GM23248 (cell line): ENCODE results near the gene TRMT2A. TPM values are rescaled to one million over a fixed set of nuclear protein-coding genes. Genes with fewer than 3 reads are reported as not detected.

Experiments used
- DNase-seq: peaks from one replicate; pipeline ENCODE4 v3.0.0-alpha.2; 2015
- H2AFZ ChIP-seq: fragments of 200-600 bp; sonication (generic); 2 replicates; pipeline ENCODE4 v1.6.1; 2016; ENCODE audit warnings: antibody characterized with exemption
- H3F3A ChIP-seq: fragments of 200-600 bp; sonication (generic); 2 replicates; pipeline ENCODE4 v1.6.1; 2016; ENCODE audit warnings: mild to moderate bottlenecking, antibody characterized with exemption, mixed run types; ENCODE audit not compliant: insufficient read depth
- H3K27ac ChIP-seq: fragments of 200-600 bp; sonication (generic); 2 replicates; pipeline ENCODE4 v1.5.1; 2016; ENCODE audit warnings: mild to moderate bottlenecking
- H3K27me3 ChIP-seq: fragments of 200-600 bp; sonication (generic); replicated peaks from 2 replicates; pipeline ENCODE4 v1.6.1; 2016; ENCODE audit warnings: mild to moderate bottlenecking; ENCODE audit not compliant: insufficient read depth
- H3K36me3 ChIP-seq: fragments of 200-600 bp; sonication (generic); 2 replicates; pipeline ENCODE4 v1.6.1; 2016; ENCODE audit warnings: low read depth, mild to moderate bottlenecking
- H3K4me1 ChIP-seq: fragments of 200-600 bp; sonication (generic); 2 replicates; pipeline ENCODE4 v1.6.1; 2016; ENCODE audit warnings: mild to moderate bottlenecking; ENCODE audit not compliant: insufficient read depth
- H3K4me2 ChIP-seq: fragments of 200-600 bp; sonication (generic); one replicate; pipeline ENCODE4 v1.6.1; 2016; ENCODE audit warnings: mild to moderate bottlenecking; ENCODE audit not compliant: unreplicated experiment
- H3K4me3 ChIP-seq: fragments of 200-600 bp; sonication (generic); 2 replicates; pipeline ENCODE4 v1.5.1; 2016; ENCODE audit warnings: mild to moderate bottlenecking
- H3K79me2 ChIP-seq: fragments of 200-600 bp; sonication (generic); 2 replicates; pipeline ENCODE4 v1.6.1; 2016; ENCODE audit warnings: mild to moderate bottlenecking; ENCODE audit not compliant: insufficient read depth
- H3K9ac ChIP-seq: fragments of 200-600 bp; sonication (generic); 2 replicates; pipeline ENCODE4 v1.6.1; 2016; ENCODE audit warnings: mild to moderate bottlenecking
- H3K9me2 ChIP-seq: fragments of 200-600 bp; sonication (generic); 2 replicates; pipeline ENCODE4 v1.6.1; 2016; ENCODE audit warnings: mixed run types, mild to moderate bottlenecking, moderate library complexity; ENCODE audit not compliant: insufficient read depth
- H3K9me3 ChIP-seq: fragments of 200-600 bp; sonication (generic); one replicate; pipeline ENCODE4 v1.6.1; 2017; ENCODE audit warnings: low read depth
- H4K20me1 ChIP-seq: fragments of 200-600 bp; sonication (generic); 2 replicates; pipeline ENCODE4 v1.6.0; 2016; ENCODE audit not compliant: insufficient read depth
- EZH2 ChIP-seq: fragments of 200-600 bp; sonication (generic); IDR thresholded peaks from 2 replicates; pipeline ENCODE4 v1.6.1; 2018; ENCODE audit warnings: antibody characterized with exemption, mild to moderate bottlenecking; ENCODE audit not compliant: insufficient read depth, poor library complexity, severe bottlenecking
- EZH2phosphoT487 ChIP-seq: fragments of 200-600 bp; sonication (generic); IDR thresholded peaks from 2 replicates; pipeline ENCODE4 v1.6.1; 2018; ENCODE audit warnings: antibody characterized with exemption, moderate library complexity, mild to moderate bottlenecking, low read depth; ENCODE audit not compliant: insufficient read depth
- WGBS, 2 experiments: methylation state at CpG; one replicate each; pipeline ENCODE4 v1.1.6; 2015 to 2017; ENCODE audit warnings: low lambda C conversion rate in 2 of 2, low coverage in 1 of 2; ENCODE audit errors: missing lambda C conversion rate in 2 of 2; 5-methylcytosine and 5-hydroxymethylcytosine counted together
- in situ Hi-C: fragments of 300-500 bp; cut with MboI; formaldehyde crosslinking; loops from 2 replicates; pipeline ENCODE4 v1.15.0; 2020
- polyA plus RNA-seq: library from polyadenylated mRNA; unstranded; fragments of >200 nt; fragmentation: Nextera tagmentation; extraction: Ambion mirVana; gene quantifications from 2 replicates; pipeline ENCODE4 v1.2.1, GENCODE V29; 2016
- total RNA-seq: library from RNA; depleted of rRNA; stranded (reverse); fragments of >200 nt; shearing (Covaris generic); gene quantifications from 2 replicates; pipeline ENCODE4 v1.2.3, GENCODE V29; 2014

TRMT2A gene
- total and polyA plus RNA-seq, 2 experiments from 2014 or later = 42.2 to 72.0 TPM

DNA sequence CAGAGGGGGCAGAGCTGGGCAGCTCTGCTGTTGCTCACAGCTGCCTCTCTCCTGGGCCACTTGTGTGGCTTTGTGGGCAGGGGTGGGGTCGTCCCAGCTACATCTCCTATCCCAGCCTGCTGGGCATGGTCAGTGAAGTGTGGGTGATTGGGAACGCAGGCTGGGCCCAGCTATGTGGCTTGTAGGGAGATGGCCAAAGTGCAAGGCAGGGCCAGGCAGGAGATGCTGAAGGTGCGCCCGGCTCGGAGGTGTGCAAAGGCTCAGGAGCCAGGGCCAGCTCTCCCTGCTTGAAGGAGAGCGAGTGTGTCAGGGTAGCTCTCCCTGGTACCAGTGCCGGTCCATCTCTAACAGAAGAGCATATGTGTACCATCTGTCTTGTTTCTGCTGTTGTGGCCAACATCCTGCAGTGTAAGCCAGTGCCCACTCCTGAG, 9.5 kb downstream of the TRMT2A start:
- no peaks in the 10 kb centered on the region for H3K9me2 ChIP-seq
- H3F3A ChIP-seq = peaks cover 17% of the 10 kb centered on the region
- no peak overlapping the region for H3K4me2 ChIP-seq
- 80 to 87% methylated on average over 6 to 7 of the region's 7 CpGs for WGBS, 2 experiments
- H3K27ac ChIP-seq = no peak overlapping the region
- no peak overlapping the region for H3K9ac ChIP-seq
- no peak for DNase-seq
- no peak overlapping the region for H3K4me3 ChIP-seq
- in situ Hi-C loops = no loop called here
- no peaks in the 10 kb centered on the region for H3K27me3 ChIP-seq
- H3K9me3 ChIP-seq = no peaks in the 10 kb centered on the region
- H2AFZ ChIP-seq = no peak overlapping the region
- H3K4me1 ChIP-seq = no peaks in the 10 kb centered on the region
- TF ChIP-seq EZH2 = no peak
- TF ChIP-seq EZH2phosphoT487 = no peak
- H4K20me1 ChIP-seq = no peaks in the 10 kb centered on the region
- H3K79me2 ChIP-seq = peaks cover 38% of the 10 kb centered on the region
- H3K36me3 ChIP-seq = peaks cover 18% of the 10 kb centered on the region

DNA sequence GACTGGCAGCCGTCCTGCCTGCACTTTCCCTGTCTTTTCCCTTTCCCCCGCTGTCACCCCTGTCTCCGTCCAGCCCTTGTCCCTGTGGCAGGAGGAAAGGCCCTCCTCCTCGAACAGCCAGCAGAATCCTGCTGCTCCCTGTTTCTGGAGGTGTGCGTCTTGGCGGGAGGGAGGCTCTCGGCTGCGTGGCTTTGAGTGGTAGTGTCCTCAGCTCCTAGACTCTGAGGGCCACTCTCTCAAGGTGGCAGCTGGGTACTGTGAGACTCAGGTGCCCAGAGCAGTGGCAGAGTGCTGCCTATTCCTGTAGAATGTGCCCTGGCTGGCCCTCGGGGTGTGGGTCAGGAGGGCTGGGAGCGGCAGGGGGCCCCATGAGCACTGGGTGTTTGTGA, 10.2 kb downstream of the TRMT2A start:
- Histone ChIP-seq H3K9me2 (no peaks in the 10 kb centered on the region), H3K27ac (no peak overlapping the region), H3K36me3 (peaks cover 18% of the 10 kb centered on the region), H3K4me2 (no peak overlapping the region), H3K4me3 (no peak overlapping the region), H2AFZ (no peak overlapping the region), H3K9ac (no peak overlapping the region), H4K20me1 (no peaks in the 10 kb centered on the region), H3K4me1 (no peaks in the 10 kb centered on the region), H3K27me3 (no peaks in the 10 kb centered on the region), H3K9me3 (no peaks in the 10 kb centered on the region), H3K79me2 (peaks cover 45% of the 10 kb centered on the region), H3F3A (peaks cover 13% of the 10 kb centered on the region)
- no peak for TF ChIP-seq EZH2phosphoT487
- no peak for TF ChIP-seq EZH2
- WGBS, 2 experiments = 89 to 91% methylated on average over 9 to 10 of the region's 10 CpGs
- DNase-seq = no peak
- in situ Hi-C loops = no loop called here

GRCh38 chr22:20106205-20106848, 10.7 kb downstream of the TRMT2A start:
- DNase-seq = no peak
- no peak overlapping the region for H3K27ac ChIP-seq
- H3K9me2 ChIP-seq = no peaks in the 10 kb centered on the region
- no peak overlapping the region for H3K4me2 ChIP-seq
- peaks cover 50% of the 10 kb centered on the region for H3K79me2 ChIP-seq
- peaks cover 18% of the 10 kb centered on the region for H3K36me3 ChIP-seq
- H3F3A ChIP-seq = peaks cover 11% of the 10 kb centered on the region
- H3K27me3 ChIP-seq = no peaks in the 10 kb centered on the region
- no peak overlapping the region for H3K4me3 ChIP-seq
- TF ChIP-seq EZH2 (no peak), EZH2phosphoT487 (no peak)
- no peaks in the 10 kb centered on the region for H3K9me3 ChIP-seq
- H2AFZ ChIP-seq = no peak overlapping the region
- in situ Hi-C loops = no loop called here
- no peaks in the 10 kb centered on the region for H3K4me1 ChIP-seq
- H3K9ac ChIP-seq = no peak overlapping the region
- no peaks in the 10 kb centered on the region for H4K20me1 ChIP-seq
- 87 to 90% methylated on average over 20 of the region's 20 CpGs for WGBS, 2 experiments

DNA sequence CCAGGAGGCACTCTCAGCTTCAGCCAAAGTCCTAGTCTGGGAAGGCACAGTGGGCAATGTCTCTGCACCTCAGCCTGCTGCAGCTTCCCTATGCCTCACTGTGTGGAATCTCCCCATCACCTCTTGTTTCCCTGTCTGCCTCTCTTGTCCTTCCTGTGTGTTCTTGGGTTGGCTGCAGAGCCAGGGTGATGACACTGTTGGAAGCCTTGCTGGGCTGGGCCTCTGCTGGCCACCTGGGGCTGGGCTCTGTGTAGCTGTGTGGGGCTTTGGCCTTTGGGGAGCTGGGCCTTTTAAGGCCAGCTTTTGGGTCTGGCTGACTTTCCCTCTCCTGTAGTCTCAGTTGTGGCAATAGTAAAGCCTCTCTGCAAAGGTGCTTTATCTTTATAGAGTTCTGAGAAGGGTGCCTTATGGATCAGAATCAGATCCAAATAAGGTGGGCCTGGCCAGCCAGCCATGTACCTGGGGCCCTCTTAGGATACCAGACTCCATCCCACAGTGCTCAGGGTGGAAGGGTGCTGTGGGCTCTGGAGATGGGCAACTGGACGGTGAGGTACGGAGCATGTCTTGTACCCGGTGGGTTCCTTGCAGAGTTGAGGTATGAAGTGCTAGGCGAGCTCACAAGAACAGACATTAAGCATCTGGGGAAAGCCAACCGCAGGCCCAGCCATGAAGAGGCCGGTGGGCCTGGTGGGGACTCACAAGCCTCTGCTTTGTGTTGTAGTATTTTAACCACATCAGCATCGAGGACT, 11.4 kb downstream of the TRMT2A start:
- peaks cover 57% of the 10 kb centered on the region for H3K79me2 ChIP-seq
- in situ Hi-C loops = no loop called here
- no peak for DNase-seq

More for the DNA sequence above, 11.4 kb downstream of the TRMT2A start:
- H2AFZ ChIP-seq = no peak overlapping the region
- no peak overlapping the region for H3K4me3 ChIP-seq
- peaks cover 22% of the 10 kb centered on the region for H3K36me3 ChIP-seq
- no peak overlapping the region for H3K9ac ChIP-seq
- no peak overlapping the region for H3K4me2 ChIP-seq
- no peaks in the 10 kb centered on the region for H3K9me3 ChIP-seq
- H3K4me1 ChIP-seq = no peaks in the 10 kb centered on the region
- H3K27me3 ChIP-seq = no peaks in the 10 kb centered on the region
- TF ChIP-seq EZH2 (no peak), EZH2phosphoT487 (no peak)
- WGBS, 2 experiments = 91 to 94% methylated on average over 7 of the region's 7 CpGs
- no peaks in the 10 kb centered on the region for H3K9me2 ChIP-seq
- no peaks in the 10 kb centered on the region for H4K20me1 ChIP-seq
- H3K27ac ChIP-seq = no peak overlapping the region
- peaks cover 4% of the 10 kb centered on the region for H3F3A ChIP-seq
